Measurements from ENCODE around the gene NDUFB2. TPM values are rescaled to one million over a fixed set of nuclear protein-coding genes. Genes with fewer than 3 reads are reported as not detected.

The NDUFB2 gene
- total and polyA plus RNA-seq, 2 donors (not counting 3 experiments of a cell fraction or from before 2014, with no cell fraction given): 197 to 1,075 TPM

DNA sequence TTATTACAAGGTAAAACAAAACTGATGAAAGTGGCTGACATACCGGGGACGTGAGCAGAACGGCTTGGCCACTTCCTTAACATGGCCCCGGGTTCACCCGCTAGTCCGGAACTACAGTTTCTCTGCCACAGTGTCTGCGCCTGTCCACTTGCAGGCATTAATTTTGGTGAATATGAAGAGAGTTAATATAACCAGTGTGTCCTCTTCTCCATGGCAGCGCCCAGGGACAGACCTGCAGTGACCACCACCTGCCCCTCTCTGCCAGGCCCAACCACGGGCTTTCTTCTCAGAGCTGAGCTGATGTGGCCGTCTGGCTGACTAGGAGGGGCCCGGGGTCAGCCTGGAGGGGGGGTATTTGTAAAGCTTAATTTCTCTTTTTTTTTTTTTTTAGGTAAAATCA, 1.1 kb upstream of the NDUFB2 start:
- intact Hi-C loops (cut with micrococcal nuclease): no loop called here

DNA sequence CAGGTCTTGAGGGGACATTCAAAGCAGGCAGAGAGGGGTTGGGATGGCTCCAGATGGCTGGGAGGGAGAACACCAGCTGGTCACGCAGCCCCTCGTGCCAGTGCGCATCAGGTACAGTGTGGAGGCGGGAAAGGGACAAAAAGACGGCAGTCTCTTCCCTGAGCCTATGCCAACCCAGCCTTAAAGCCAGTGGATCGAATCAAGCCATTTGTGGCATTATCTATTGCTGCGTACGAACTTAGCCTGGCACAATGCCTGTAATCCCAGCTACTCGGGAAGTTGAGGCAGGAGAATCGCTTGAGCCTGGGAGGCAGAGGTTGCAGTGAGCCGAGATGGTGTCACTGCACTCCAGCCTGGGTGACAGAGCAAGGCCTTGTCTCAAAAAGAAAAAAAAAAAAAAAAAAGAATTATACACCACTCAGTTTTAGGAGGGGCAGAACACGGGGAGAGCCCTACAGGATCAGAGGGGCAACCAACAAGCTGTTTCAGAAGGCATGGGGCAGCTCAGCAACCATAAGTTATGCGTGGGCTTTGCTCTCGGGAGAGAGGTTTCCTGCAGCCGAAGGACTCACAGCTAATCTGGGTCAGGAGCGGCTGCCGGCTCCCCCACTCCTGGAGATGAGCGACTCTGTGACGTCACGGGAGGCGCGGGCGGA, 356 bp upstream of the NDUFB2 start:
- POLR2A ChIA-PET: no interaction called here
- Histone ChIP-seq H4K20me1 (replicated peaks; ENCODE audit: control insufficient read depth, extremely low read depth, insufficient read depth, low read length) (no peaks in the 10 kb centered on the region), H3K9me1 (replicated peaks; ENCODE audit: control insufficient read depth, extremely low read depth, insufficient read depth, low read length) (no peaks in the 10 kb centered on the region), H3K4me2 (ENCODE audit: insufficient read depth, low read length) (peak overlapping the region; percentile 62), H3K79me2 (ENCODE audit: control insufficient read depth, insufficient read depth, low read length) (peaks cover 37% of the 10 kb centered on the region), H3K9me3 (replicated peaks; ENCODE audit: control insufficient read depth, insufficient read depth, low read length) (no peaks in the 10 kb centered on the region), H3K36me3 (ENCODE audit: control insufficient read depth in 2 of 2, extremely low read depth in 1 of 2, insufficient read depth in 2 of 2, low read length in 2 of 2) (no peaks in the 10 kb centered on the region), H3K4me1 (ENCODE audit: control insufficient read depth, extremely low read depth, insufficient read depth, low read length) (peaks cover 12% of the 10 kb centered on the region), H3K4me3 (replicated peaks in 1 of 3; ENCODE audit: insufficient read depth in 1 of 3, low read depth in 1 of 3, low read length in 3 of 3) (peak overlapping the region; percentile 45 to 79 (median 66)), H3K9ac (replicated peaks; ENCODE audit: extremely low read depth, insufficient read depth, low read length) (peak overlapping the region; percentile 68), H3K27ac (ENCODE audit: insufficient read depth, low read depth, low read length) (peak overlapping the region; percentile 43), H3K27me3 (ENCODE audit: control insufficient read depth in 2 of 2, insufficient read depth in 2 of 2, low read length in 2 of 2) (no peaks in the 10 kb centered on the region), H2AFZ (ENCODE audit: low read depth, low read length) (peak overlapping the region; percentile 70)
- no peak for TF ChIP-seq MYC (IDR thresholded peaks at IDR 0.05; ENCODE audit: low read depth, low read length)
- no peak for TF ChIP-seq JUN (IDR thresholded peaks at IDR 0.05; ENCODE audit: borderline replicate concordance, insufficient read depth, insufficient read length, low read depth)
- TF ChIP-seq, protein P1, sequence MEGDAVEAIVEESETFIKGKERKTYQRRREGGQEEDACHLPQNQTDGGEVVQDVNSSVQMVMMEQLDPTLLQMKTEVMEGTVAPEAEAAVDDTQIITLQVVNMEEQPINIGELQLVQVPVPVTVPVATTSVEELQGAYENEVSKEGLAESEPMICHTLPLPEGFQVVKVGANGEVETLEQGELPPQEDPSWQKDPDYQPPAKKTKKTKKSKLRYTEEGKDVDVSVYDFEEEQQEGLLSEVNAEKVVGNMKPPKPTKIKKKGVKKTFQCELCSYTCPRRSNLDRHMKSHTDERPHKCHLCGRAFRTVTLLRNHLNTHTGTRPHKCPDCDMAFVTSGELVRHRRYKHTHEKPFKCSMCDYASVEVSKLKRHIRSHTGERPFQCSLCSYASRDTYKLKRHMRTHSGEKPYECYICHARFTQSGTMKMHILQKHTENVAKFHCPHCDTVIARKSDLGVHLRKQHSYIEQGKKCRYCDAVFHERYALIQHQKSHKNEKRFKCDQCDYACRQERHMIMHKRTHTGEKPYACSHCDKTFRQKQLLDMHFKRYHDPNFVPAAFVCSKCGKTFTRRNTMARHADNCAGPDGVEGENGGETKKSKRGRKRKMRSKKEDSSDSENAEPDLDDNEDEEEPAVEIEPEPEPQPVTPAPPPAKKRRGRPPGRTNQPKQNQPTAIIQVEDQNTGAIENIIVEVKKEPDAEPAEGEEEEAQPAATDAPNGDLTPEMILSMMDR (IDR thresholded peaks at IDR 0.05; ENCODE audit: extremely low read depth in 1 of 2, insufficient read depth in 1 of 2, low read depth in 1 of 2, low read length in 2 of 2): no peak
- BruUV-seq (replicated peaks): TSS peak; percentile 40
- dilution Hi-C loops (cut with MboI; ENCODE audit: extremely low pct_ligation_motif_present, low sequenced_read_pairs) (no loop called here), intact Hi-C loops (cut with micrococcal nuclease) (loop anchor here (1.0 kb wide), 1 partner anchor 21 kb away; no protein-coding TSS in a partner anchor)
- DNase-seq (ENCODE audit: low read depth, low spot score): no peak
- CTCF ChIA-PET: interaction anchor here (1.6 kb wide), 1 partner anchor 30 kb away, joined by 3 read pairs; no protein-coding TSS in a partner anchor
- FAIRE-seq: no peak

More for the DNA sequence above, 1.1 kb upstream of the NDUFB2 start:
- no peak for TF ChIP-seq FOS (IDR thresholded peaks at IDR 0.05; ENCODE audit: borderline replicate concordance, insufficient read depth, low read length)
- no peak for TF ChIP-seq POLR2AphosphoS5 (IDR thresholded peaks at IDR 0.05; ENCODE audit: insufficient read depth, low read depth, low read length)
- no peak for TF ChIP-seq GATA2 (IDR thresholded peaks at IDR 0.05; ENCODE audit: insufficient read depth, insufficient read length, low read depth, low read length)
- no peak for TF ChIP-seq POLR2A (IDR thresholded peaks at IDR 0.05; ENCODE audit: low read depth, low read length)
- TF ChIP-seq, protein P2, sequence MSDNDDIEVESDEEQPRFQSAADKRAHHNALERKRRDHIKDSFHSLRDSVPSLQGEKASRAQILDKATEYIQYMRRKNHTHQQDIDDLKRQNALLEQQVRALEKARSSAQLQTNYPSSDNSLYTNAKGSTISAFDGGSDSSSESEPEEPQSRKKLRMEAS (IDR thresholded peaks at IDR 0.05; ENCODE audit: insufficient read depth, insufficient read length): no peak
- no peak for TF ChIP-seq JUN (IDR thresholded peaks at IDR 0.05; ENCODE audit: borderline replicate concordance, insufficient read depth, insufficient read length, low read depth)
- no peaks in the 10 kb centered on the region for H4K20me1 ChIP-seq (replicated peaks; ENCODE audit: control insufficient read depth, extremely low read depth, insufficient read depth, low read length)
- H3K36me3 ChIP-seq (ENCODE audit: control insufficient read depth in 2 of 2, extremely low read depth in 1 of 2, insufficient read depth in 2 of 2, low read length in 2 of 2): no peaks in the 10 kb centered on the region
- H3K79me2 ChIP-seq (ENCODE audit: control insufficient read depth, insufficient read depth, low read length): peaks cover 30% of the 10 kb centered on the region
- H3K9me1 ChIP-seq (replicated peaks; ENCODE audit: control insufficient read depth, extremely low read depth, insufficient read depth, low read length): no peaks in the 10 kb centered on the region
- dilution Hi-C loops (cut with MboI; ENCODE audit: extremely low pct_ligation_motif_present, low sequenced_read_pairs): no loop called here
- no peak for DNase-seq (ENCODE audit: low read depth, low spot score)
- H3K9me3 ChIP-seq (replicated peaks; ENCODE audit: control insufficient read depth, insufficient read depth, low read length): no peaks in the 10 kb centered on the region
- no peak for FAIRE-seq
- H3K4me3 ChIP-seq (replicated peaks in 1 of 3; ENCODE audit: insufficient read depth in 1 of 3, low read depth in 1 of 3, low read length in 3 of 3): no peak overlapping the region
- H3K9ac ChIP-seq (replicated peaks; ENCODE audit: extremely low read depth, insufficient read depth, low read length): no peak overlapping the region
- H3K4me2 ChIP-seq (ENCODE audit: insufficient read depth, low read length): no peak overlapping the region
- POLR2A ChIA-PET: no interaction called here
- H3K27ac ChIP-seq (ENCODE audit: insufficient read depth, low read depth, low read length): no peak overlapping the region
- CTCF ChIA-PET: interaction anchor here (1.6 kb wide), 1 partner anchor 31 kb away, joined by 3 read pairs; no protein-coding TSS in a partner anchor
- BruUV-seq (replicated peaks): no TSS peak
- H2AFZ ChIP-seq (ENCODE audit: low read depth, low read length): no peak overlapping the region
- H3K27me3 ChIP-seq (ENCODE audit: control insufficient read depth in 2 of 2, insufficient read depth in 2 of 2, low read length in 2 of 2): no peaks in the 10 kb centered on the region
- H3K4me1 ChIP-seq (ENCODE audit: control insufficient read depth, extremely low read depth, insufficient read depth, low read length): peaks cover 12% of the 10 kb centered on the region
